Right kidney (tissue), 1 donor: Measurements from ENCODE around the gene PRPF38B.
"Not testable (repeated sequence)": the region's sequence is repeated elsewhere in the genome, so short reads cannot be mapped to it uniquely, and the experiment has no call there.

ENCODE experiments used
- DNase-seq: peaks from one replicate; pipeline ENCODE4 v3.0.0-alpha.2; 2016

Gene PRPF38B

GRCh38 chr1:108670131-108670773, 21.9 kb upstream of the PRPF38B start:
- DNase-seq = no peak

GRCh38 chr1:108671143-108671542, 21.0 kb upstream of the PRPF38B start:
- DNase-seq = no peak

- no peak for DNase-seq
Observed at GRCh38 chr1:108678706-108679105, 13.4 kb upstream of the PRPF38B start.

- no peak for DNase-seq
Observed at GRCh38 chr1:108679586-108680213, 12.4 kb upstream of the PRPF38B start.

GRCh38 chr1:108681701-108682100, 10.4 kb upstream of the PRPF38B start:
- DNase-seq = not testable (repeated sequence)

- DNase-seq = no peak
Observed at GRCh38 chr1:108685529-108685928, 6.6 kb upstream of the PRPF38B start.

GRCh38 chr1:108686614-108687313, 5.3 kb upstream of the PRPF38B start:
- DNase-seq = no peak

- DNase-seq = no peak
Observed at GRCh38 chr1:108691128-108691941, 775 bp upstream of the PRPF38B start.

- peak; percentile 67 for DNase-seq
Observed at GRCh38 chr1:108692724-108693655, 880 bp downstream of the PRPF38B start.

GRCh38 chr1:108695535-108695934, 3.4 kb downstream of the PRPF38B start:
- DNase-seq = no peak

GRCh38 chr1:108699375-108700332, 7.5 kb downstream of the PRPF38B start:
- no peak for DNase-seq

GRCh38 chr1:108701176-108701849, 9.2 kb downstream of the PRPF38B start:
- no peak for DNase-seq

- DNase-seq = not testable (repeated sequence)
Observed at GRCh38 chr1:108702109-108702508, 10.0 kb downstream of the PRPF38B start.

GRCh38 chr1:108703939-108704338, 11.8 kb downstream of the PRPF38B start:
- no peak for DNase-seq

GRCh38 chr1:108704496-108704895, 12.4 kb downstream of the PRPF38B start:
- DNase-seq = no peak

- no peak for DNase-seq
Observed at GRCh38 chr1:108706643-108707042, 14.5 kb downstream of the PRPF38B start.

- DNase-seq = no peak
Observed at GRCh38 chr1:108708691-108709660, 16.9 kb downstream of the PRPF38B start.

GRCh38 chr1:108712606-108713150, 20.6 kb downstream of the PRPF38B start, which contains the start of gene FNDC7:
TSS of gene FNDC7 (plus strand) at chr1:108712908. CDS start at chr1:108712934, 26 bp downstream.
- no peak for DNase-seq
